H9 (cell line): ENCODE data around the gene MC4R. TPM values are rescaled to one million over a fixed set of nuclear protein-coding genes. Genes with fewer than 3 reads are reported as not detected.

Experiments
- DNase-seq: peaks from one replicate; pipeline ENCODE4 v3.0.0-alpha.2; 2017
- H2AFZ ChIP-seq: one replicate; pipeline ENCODE4 v1.6.1; 2013; ENCODE audit warnings: mild to moderate bottlenecking, low read length, control low read depth, moderate library complexity
- H2AK5ac ChIP-seq: 2 replicates; pipeline ENCODE4 v1.6.1; 2013; ENCODE audit warnings: low read length, control low read depth, mixed read lengths; ENCODE audit not compliant: insufficient read length
- H2BK120ac ChIP-seq: one replicate; pipeline ENCODE4 v1.6.1; 2013; ENCODE audit warnings: low read depth, mild to moderate bottlenecking, low read length, control low read depth, inconsistent platforms; ENCODE audit not compliant: poor library complexity, severe bottlenecking
- H2BK12ac ChIP-seq: 2 replicates; pipeline ENCODE4 v1.6.1; 2013; ENCODE audit warnings: low read length, control low read depth, mixed read lengths, low read depth; ENCODE audit not compliant: insufficient read length
- H2BK15ac ChIP-seq: 2 replicates; pipeline ENCODE4 v1.6.1; 2013; ENCODE audit warnings: low read depth, low read length, control low read depth
- H2BK20ac ChIP-seq: one replicate; pipeline ENCODE4 v1.6.1; 2013; ENCODE audit warnings: low read depth, mild to moderate bottlenecking, low read length, control low read depth, inconsistent platforms; ENCODE audit not compliant: poor library complexity, severe bottlenecking
- H2BK5ac ChIP-seq: 2 replicates; pipeline ENCODE4 v1.6.1; 2013; ENCODE audit warnings: low read length, control low read depth, mixed read lengths; ENCODE audit not compliant: insufficient read length
- H3K14ac ChIP-seq: 2 replicates; pipeline ENCODE4 v1.6.1; 2013; ENCODE audit warnings: low read length, control low read depth; ENCODE audit not compliant: insufficient read depth
- H3K18ac ChIP-seq: 2 replicates; pipeline ENCODE4 v1.6.1; 2013; ENCODE audit warnings: low read depth, mild to moderate bottlenecking, mixed read lengths, low read length, control low read depth; ENCODE audit not compliant: insufficient read length
- H3K23ac ChIP-seq: 2 replicates; pipeline ENCODE4 v1.6.1; 2013; ENCODE audit warnings: low read length, control low read depth, mixed read lengths, low read depth; ENCODE audit not compliant: insufficient read length
- H3K23me2 ChIP-seq: 2 replicates; pipeline ENCODE4 v1.6.1; 2013; ENCODE audit warnings: low read depth, mild to moderate bottlenecking, mixed read lengths, low read length, control low read depth; ENCODE audit not compliant: insufficient read length, poor library complexity, severe bottlenecking
- H3K27ac ChIP-seq: 2 replicates; pipeline ENCODE4 v1.5.1; 2013; ENCODE audit warnings: low read length, control low read depth, mixed read lengths, low read depth; ENCODE audit not compliant: insufficient read length
- H3K27me3 ChIP-seq: 2 replicates; pipeline ENCODE4 v1.6.1; 2013; ENCODE audit warnings: low read length, control low read depth, inconsistent platforms; ENCODE audit not compliant: insufficient read depth
- H3K4ac ChIP-seq: 2 replicates; pipeline ENCODE4 v1.6.1; 2013; ENCODE audit warnings: low read depth, mild to moderate bottlenecking, control low read depth, inconsistent platforms, low read length, moderate library complexity
- H3K4me1 ChIP-seq: 2 replicates; pipeline ENCODE4 v1.6.1; 2013; ENCODE audit warnings: low read length, control low read depth, inconsistent platforms; ENCODE audit not compliant: insufficient read depth
- H3K4me2 ChIP-seq: 2 replicates; pipeline ENCODE4 v1.6.1; 2013; ENCODE audit warnings: low read length, control low read depth, mixed read lengths; ENCODE audit not compliant: insufficient read length, insufficient read depth
- H3K56ac ChIP-seq: 2 replicates; pipeline ENCODE4 v1.6.1; 2013; ENCODE audit warnings: low read depth, mild to moderate bottlenecking, mixed read lengths, low read length, control low read depth; ENCODE audit not compliant: insufficient read length
- H3K79me1 ChIP-seq: 2 replicates; pipeline ENCODE4 v1.6.1; 2013; ENCODE audit warnings: low read depth, mild to moderate bottlenecking, moderate library complexity, low read length, control low read depth, inconsistent platforms; ENCODE audit not compliant: insufficient read depth, poor library complexity, severe bottlenecking
- H3K79me2 ChIP-seq: 2 replicates; pipeline ENCODE4 v1.6.1; 2013; ENCODE audit warnings: low read length, control low read depth, inconsistent platforms; ENCODE audit not compliant: insufficient read depth
- H3K9ac ChIP-seq: 2 replicates; pipeline ENCODE4 v1.6.1; 2013; ENCODE audit warnings: low read length, control low read depth, mixed read lengths; ENCODE audit not compliant: insufficient read length; ENCODE audit errors: extremely low read depth
- H3K9me3 ChIP-seq: one replicate; pipeline ENCODE4 v1.6.1; 2013; ENCODE audit warnings: low read depth, low read length, inconsistent platforms; ENCODE audit not compliant: control insufficient read depth
- H3T11ph ChIP-seq: one replicate; pipeline ENCODE4 v1.6.1; 2013; ENCODE audit warnings: mild to moderate bottlenecking, low read length, control low read depth, inconsistent platforms
- H4K20me1 ChIP-seq: one replicate; pipeline ENCODE4 v1.6.1; 2013; ENCODE audit not compliant: control insufficient read depth, insufficient read length, insufficient read depth
- H4K5ac ChIP-seq: 2 replicates; pipeline ENCODE4 v1.6.1; 2013; ENCODE audit warnings: low read depth, mild to moderate bottlenecking, mixed read lengths, low read length, control low read depth; ENCODE audit not compliant: insufficient read length
- H4K8ac ChIP-seq: replicated peaks from 2 replicates; pipeline ENCODE4 v1.6.1; 2013; ENCODE audit warnings: low read length, control low read depth, mixed read lengths, low read depth; ENCODE audit not compliant: insufficient read length
- H4K91ac ChIP-seq: 2 replicates; pipeline ENCODE4 v1.6.1; 2013; ENCODE audit warnings: low read depth, mild to moderate bottlenecking, moderate library complexity, mixed read lengths, low read length, control low read depth; ENCODE audit not compliant: insufficient read length
- H3K27ac Mint-ChIP-seq, 3 experiments: 2 replicates in 2 of 3; 3 replicates in 1 of 3; pipeline ENCODE4 v1.8.0; 2020 to 2021; ENCODE audit warnings: mixed read lengths in 3 of 3, mild to moderate bottlenecking in 1 of 3, moderate library complexity in 1 of 3
- H3K27me3 Mint-ChIP-seq: 2 replicates; pipeline ENCODE4 v1.8.0; 2021; ENCODE audit warnings: low read depth, mild to moderate bottlenecking, moderate library complexity, mixed read lengths
- H3K36me3 Mint-ChIP-seq, 3 experiments: 2 replicates in 2 of 3; 3 replicates in 1 of 3; pipeline ENCODE4 v1.8.0; 2020 to 2021; ENCODE audit warnings: low read depth in 3 of 3, mixed read lengths in 3 of 3; ENCODE audit not compliant: insufficient read depth in 1 of 3
- H3K4me1 Mint-ChIP-seq, 2 experiments: 2 replicates each; pipeline ENCODE4 v1.8.0; 2020; ENCODE audit warnings: mixed read lengths in 2 of 2
- H3K4me3 Mint-ChIP-seq, 2 experiments: 2 replicates in 1 of 2; 3 replicates in 1 of 2; pipeline ENCODE4 v1.8.0; 2020 to 2021; ENCODE audit warnings: mild to moderate bottlenecking in 2 of 2, mixed read lengths in 2 of 2, moderate library complexity in 1 of 2
- H3K9me3 Mint-ChIP-seq, 2 experiments: 2 replicates in 1 of 2; 3 replicates in 1 of 2; pipeline ENCODE4 v1.8.0; 2020; ENCODE audit warnings: mild to moderate bottlenecking in 2 of 2, mixed read lengths in 2 of 2, moderate library complexity in 1 of 2
- CTCF ChIP-seq: fragments of 200-600 bp; sonication (generic); conservative IDR thresholded peaks from 3 replicates; pipeline ENCODE4 v1.8.0; 2021; ENCODE audit warnings: antibody characterized with exemption, mild to moderate bottlenecking
- WGBS: extraction: QIAGEN DNeasy Blood & Tissue Kit; methylation state at CpG from one replicate; pipeline ENCODE4 v1.1.7; 2013; ENCODE audit warnings: missing lambda C conversion rate, low lambda C conversion rate, mixed read lengths; ENCODE audit not compliant: insufficient read length; ENCODE audit errors: extremely low coverage; 5-methylcytosine and 5-hydroxymethylcytosine counted together
- total RNA-seq: library from RNA; stranded (reverse); gene quantifications from 2 replicates; pipeline ENCODE4 v1.2.1, GENCODE V29; 2021

Gene MC4R
- total RNA-seq, 1 experiment from 2014 or later = not detected

- Histone ChIP-seq H4K91ac (no peak overlapping the region), H4K5ac (no peak overlapping the region), H3T11ph (no peak overlapping the region), H3K4me2 (no peak overlapping the region), H3K14ac (no peak overlapping the region), H2BK15ac (no peak overlapping the region), H2BK120ac (no peak overlapping the region), H2AFZ (no peak overlapping the region), H3K79me2 (no peaks in the 10 kb centered on the region), H4K20me1 (no peaks in the 10 kb centered on the region), H3K9ac (no peak overlapping the region), H2BK20ac (no peak overlapping the region), H3K4me1 (peaks cover 5% of the 10 kb centered on the region; the same call in 1 of the 2 replicates), H2BK12ac (no peak overlapping the region), H3K56ac (no peak overlapping the region), H2BK5ac (no peak overlapping the region), H3K9me3 (no peaks in the 10 kb centered on the region), H2AK5ac (no peak overlapping the region), H3K23ac (no peak overlapping the region), H3K79me1 (no peaks in the 10 kb centered on the region), H3K27me3 (no peaks in the 10 kb centered on the region), H3K4ac (no peak overlapping the region), H3K23me2 (no peaks in the 10 kb centered on the region), H4K8ac (no peak overlapping the region), H3K18ac (no peak overlapping the region), H3K27ac (no peak overlapping the region)
- Mint-ChIP-seq H3K36me3 (peaks cover 0 to 23% (median 0%) of the 10 kb centered on the region in 3 experiments; a peak in 3 of 7 replicates), H3K27ac (0 out of 7 replicates have a peak overlapping the region, but pooled peaks of 1 of the 3 experiments have one; percentile 14), H3K9me3 (peaks cover 6 to 16% of the 10 kb centered on the region in 2 experiments; a peak in 4 of 5 replicates), H3K4me3 (no peak overlapping the region), H3K4me1 (peaks cover 30 to 45% of the 10 kb centered on the region in 2 experiments), H3K27me3 (no peaks in the 10 kb centered on the region)
- no CpG with 5 or more reads among the region's 1 CpG for WGBS
- DNase-seq = no peak
- TF ChIP-seq CTCF = no peak
Measured at GRCh38 chr18:60339018-60339417, 33.6 kb downstream of the MC4R start.
